A549 treated with GW870086 at 1 μM for 4 hours (cell line): ENCODE results near the gene FBN3. TPM values are rescaled to one million over a fixed set of nuclear protein-coding genes. Genes with fewer than 3 reads are reported as not detected.

Source experiments
- total RNA-seq: library from RNA; stranded (reverse); fragments of 200-300 nt; extraction: Qiagen RNA extraction; gene quantifications from 5 replicates; pipeline ENCODE4 v1.2.3, GENCODE V29; 2022; ENCODE audit warnings: low read depth

The FBN3 gene
- not detected in 5 replicates for total RNA-seq

DNA sequence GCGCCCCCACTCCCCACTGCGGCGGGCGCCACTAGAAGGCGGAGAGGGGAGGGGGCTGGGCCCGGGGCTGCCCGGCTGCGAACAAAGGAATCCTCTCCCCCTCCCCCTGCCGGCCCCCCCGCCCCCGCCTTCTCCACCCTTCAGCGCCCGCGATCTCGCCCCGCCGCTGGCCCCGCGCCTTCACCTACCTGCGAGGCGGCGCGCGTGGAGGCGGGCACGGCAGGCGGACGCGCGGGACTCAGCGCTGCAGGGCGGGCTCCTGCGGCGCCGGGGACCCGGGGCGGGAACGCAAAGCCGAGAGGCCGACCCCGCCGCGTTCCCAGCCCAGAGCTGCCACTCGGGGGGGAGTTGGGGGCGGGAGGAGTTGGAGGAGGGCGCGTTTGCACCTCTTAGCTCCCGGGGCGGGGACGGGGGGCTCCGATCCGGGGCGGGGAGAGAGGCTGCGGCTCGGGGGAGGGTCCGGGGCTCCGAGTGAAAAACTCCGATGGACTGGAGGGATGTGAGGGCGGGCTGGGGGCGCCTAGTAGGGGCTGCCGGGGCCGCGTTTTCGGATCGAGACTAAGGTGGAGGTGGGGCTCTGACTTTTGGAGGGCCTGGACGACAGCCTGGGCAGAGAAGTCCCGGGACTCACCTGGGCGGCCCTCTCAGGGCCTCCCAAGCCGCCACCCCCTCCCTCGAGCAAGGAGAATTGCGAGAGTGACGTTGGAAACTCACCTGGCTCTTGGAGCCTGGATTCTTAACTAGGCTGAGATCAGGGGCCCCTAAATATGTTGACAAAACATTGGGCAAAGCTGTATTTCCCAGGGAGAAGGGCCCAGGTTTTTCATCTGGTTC is at the start of gene FBN3:
TSS of gene FBN3 (minus strand) at position 332 of the 834 bp plus-strand sequence. CDS start 2,112 bp downstream, outside the sequence.

DNA sequence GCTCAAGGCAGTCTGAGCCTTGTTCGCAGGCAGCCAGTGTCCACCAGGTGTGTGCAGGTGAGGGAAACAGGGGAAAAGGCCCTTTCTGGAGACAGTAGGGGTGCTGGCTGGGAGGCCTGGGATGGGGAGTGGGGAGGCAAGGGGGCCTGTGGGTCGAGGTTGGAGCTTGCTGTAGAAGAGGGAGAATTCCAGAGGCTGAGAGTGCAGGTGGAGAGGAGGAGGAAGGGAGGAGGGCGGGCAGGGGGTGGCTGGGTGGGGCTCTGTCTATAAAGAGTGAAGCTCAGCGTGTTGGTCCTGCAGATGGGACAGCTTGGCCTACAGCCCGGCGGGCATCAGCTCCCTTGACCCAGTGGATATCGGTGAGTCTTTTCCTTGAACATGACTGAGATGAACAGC is 96.9 kb downstream of the FBN3 start, which contains the start of gene CCL25:
TSS of gene CCL25 (plus strand) at position 297 of the 396 bp plus-strand sequence. CDS start 290 bp downstream, outside the sequence.

Other genes with a start within 250 kb of the FBN3 start
- 10.9 to 15.6 TPM (median 14.6 TPM) in 5 replicates for gene MAP2K7, start 245.7 kb downstream of the FBN3 start, total RNA-seq
- gene TGFBR3L, start 234.8 kb downstream of the FBN3 start, total RNA-seq = 1.1 to 2.2 TPM (median 1.9 TPM) in 5 replicates
- gene SNAPC2, start 229.3 kb downstream of the FBN3 start, total RNA-seq = 19.7 to 30.6 TPM (median 27.1 TPM) in 5 replicates
- gene CTXN1, start 223.5 kb downstream of the FBN3 start, total RNA-seq = 10.4 to 21.1 TPM (median 20.1 TPM) in 5 replicates
- 24.7 to 28.6 TPM (median 27.5 TPM) in 5 replicates for gene TIMM44, start 205.9 kb downstream of the FBN3 start, total RNA-seq
- 66.2 to 71.1 TPM (median 68.4 TPM) in 5 replicates for gene ELAVL1, start 144.0 kb downstream of the FBN3 start, total RNA-seq
- gene CCL25, start 96.8 kb downstream of the FBN3 start, total RNA-seq = not detected in 5 replicates
- 2.1 to 3.9 TPM (median 3.3 TPM) in 5 replicates for gene CERS4, start 59.8 kb upstream of the FBN3 start, total RNA-seq
- 65.7 to 102 TPM (median 95.2 TPM) in 5 replicates for gene CD320, start 158.8 kb upstream of the FBN3 start, total RNA-seq
- 87.3 to 101 TPM (median 88.1 TPM) in 5 replicates for gene NDUFA7, start 171.8 kb upstream of the FBN3 start, total RNA-seq
- gene RPS28, start 171.9 kb upstream of the FBN3 start, total RNA-seq = 438 to 973 TPM (median 861 TPM) in 5 replicates
- gene KANK3, start 193.7 kb upstream of the FBN3 start, total RNA-seq = 3.7 to 6.7 TPM (median 4.6 TPM) in 5 replicates
- gene ANGPTL4, start 214.6 kb upstream of the FBN3 start, total RNA-seq = 354 to 441 TPM (median 395 TPM) in 5 replicates
- 90.4 to 98.9 TPM (median 98.2 TPM) in 5 replicates for gene RAB11B, start 240.8 kb upstream of the FBN3 start, total RNA-seq